GM18861 (cell line): ENCODE measurements around the gene DOCK10.

Experiments used
- ATAC-seq: cut with Tn5 transposase; IDR thresholded peaks from one replicate; pipeline ENCODE4 v1.9.1; 2021; ENCODE audit not compliant: unreplicated experiment

Gene DOCK10

DNA sequence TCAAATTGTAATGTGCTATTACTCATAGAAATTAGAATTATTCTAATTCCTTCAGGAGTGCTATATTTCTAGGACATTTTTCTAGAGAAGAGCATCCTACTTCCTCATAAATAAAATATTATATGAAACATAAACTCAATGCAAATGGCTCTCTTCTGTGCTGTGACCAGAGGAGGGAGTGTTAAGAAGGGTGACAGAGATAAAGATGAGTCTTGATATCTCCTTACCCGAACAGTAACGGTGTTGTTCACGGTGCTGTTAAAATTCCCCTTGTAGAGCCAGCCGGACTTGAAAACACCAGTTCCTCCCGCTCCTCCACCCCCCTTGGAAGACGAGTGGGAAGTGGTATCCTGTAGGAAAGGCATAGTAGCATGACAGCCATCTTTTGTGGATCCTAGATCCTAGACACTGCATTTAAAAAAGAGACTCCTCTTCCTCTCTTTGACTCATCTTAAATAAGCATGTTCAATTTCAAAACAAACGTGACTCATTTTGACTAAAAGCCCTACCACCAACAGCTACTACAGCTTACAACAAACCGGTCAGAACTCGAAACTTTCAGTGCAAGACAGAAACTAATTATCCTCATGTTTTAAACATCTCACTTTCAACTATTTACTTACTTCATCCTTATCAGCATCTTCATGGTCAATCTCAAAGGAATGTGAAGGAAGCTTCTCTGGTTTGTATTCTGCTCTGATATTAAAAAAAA, 156.3 kb downstream of the DOCK10 start:
- peak; percentile 75 for ATAC-seq

- no peak for ATAC-seq
These were observed 157.0 kb downstream of the DOCK10 start for GRCh38 chr2:224885291-224885690.

GRCh38 chr2:224884188-224884587, 158.1 kb downstream of the DOCK10 start:
- ATAC-seq = no peak

- no peak for ATAC-seq
These were observed 158.6 kb downstream of the DOCK10 start for GRCh38 chr2:224883700-224884099.

GRCh38 chr2:224883172-224883516, 159.1 kb downstream of the DOCK10 start:
- no peak for ATAC-seq

DNA sequence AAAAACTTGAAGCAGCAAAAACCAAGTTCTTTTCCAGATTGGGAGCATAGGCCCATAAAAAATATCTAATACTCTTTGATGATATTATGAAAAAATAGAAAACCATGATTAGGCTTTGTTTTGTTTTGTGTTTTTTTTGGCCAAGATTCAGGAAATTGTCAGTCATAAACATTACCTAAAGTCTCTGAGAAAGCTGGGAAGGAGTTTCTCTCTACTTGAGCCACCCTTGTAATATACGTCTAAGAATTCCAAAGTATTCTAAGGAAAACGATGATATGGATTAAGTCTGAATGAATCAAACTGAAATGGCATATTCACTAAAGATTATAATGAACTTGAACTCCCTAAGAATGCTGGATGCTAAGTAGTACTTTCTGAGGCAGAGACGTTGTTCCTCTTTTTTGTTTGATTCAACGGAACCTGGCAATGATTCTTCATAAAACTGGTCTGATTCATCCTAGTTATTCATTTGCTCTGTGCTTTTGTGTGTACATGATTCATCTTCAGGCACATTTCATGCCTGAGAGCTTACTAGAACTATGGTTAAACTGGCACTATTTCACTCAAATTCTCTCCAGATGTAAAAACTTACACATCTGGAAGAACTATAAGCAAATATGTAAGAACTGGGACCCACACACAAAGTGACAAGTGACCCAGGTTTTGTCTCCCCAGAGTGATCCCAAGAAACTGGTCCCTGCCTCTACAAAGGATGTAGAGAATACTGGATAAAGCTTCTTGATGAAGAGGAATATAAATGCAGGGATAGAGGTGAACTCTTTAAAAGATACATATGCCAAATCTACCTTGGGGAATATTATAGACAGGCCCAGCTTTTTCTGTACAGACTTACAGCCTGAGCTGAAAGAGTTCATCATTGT, 159.7 kb downstream of the DOCK10 start:
- peak; percentile 39 for ATAC-seq

- no peak for ATAC-seq
These were observed 160.4 kb downstream of the DOCK10 start for GRCh38 chr2:224881846-224882245.

DNA sequence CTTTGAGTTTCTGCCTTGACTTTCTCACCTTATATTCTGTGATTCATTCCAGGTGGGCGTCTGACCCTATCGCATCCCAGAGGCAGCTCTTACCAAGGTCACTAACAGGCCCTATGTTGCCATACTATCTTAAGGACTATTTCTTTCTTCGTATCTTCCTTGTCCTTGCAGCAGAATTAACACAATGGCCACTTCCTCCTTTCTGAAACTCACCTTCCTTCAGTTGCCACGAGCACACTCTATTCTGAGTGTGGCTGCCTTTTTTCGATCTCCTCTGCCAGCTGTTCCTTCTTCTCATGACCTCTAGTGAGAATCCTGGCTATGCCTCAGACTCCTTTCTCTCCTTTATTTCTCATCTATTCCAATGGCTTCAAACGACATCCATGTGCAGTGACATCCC, 165.7 kb downstream of the DOCK10 start:
- no peak for ATAC-seq

DNA sequence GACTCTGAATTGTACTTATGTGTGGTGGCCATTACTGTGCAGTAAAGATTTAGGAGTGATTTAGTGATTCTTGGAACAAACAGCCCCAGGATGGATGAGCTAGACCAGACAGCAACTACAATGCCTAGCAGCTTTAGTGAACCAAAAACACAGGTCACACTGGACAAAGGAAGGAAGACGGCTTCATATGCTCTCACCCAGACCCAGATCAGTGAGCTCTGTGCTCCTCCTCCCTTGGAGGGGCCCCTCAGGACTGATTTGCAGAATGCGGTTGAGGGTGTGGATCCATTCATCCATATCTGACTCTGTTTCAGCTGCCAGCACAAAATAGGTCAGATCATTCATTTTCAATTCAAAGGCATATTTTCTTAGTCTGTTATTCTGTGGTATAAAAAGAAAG, 166.4 kb downstream of the DOCK10 start:
- ATAC-seq = peak; percentile 61

DNA sequence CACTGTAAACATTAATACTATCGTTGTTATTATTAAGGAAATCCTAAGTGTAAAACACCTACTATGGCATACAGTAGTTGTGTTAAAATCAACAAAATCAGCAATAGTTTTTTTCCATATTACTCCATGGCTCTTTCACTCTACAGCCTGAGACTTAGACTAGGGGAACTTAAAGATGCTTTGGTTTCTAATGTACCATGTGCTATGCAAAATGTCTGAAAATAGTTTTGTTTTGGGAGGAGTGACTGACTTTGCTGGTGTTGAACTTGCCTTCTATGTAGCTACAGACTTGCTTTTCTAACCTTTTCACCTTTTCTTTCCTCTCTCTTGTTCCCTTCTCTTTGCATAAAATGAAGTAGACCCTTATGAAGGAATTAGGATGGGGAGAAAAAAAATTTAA, 167.1 kb downstream of the DOCK10 start:
- ATAC-seq = no peak

DNA sequence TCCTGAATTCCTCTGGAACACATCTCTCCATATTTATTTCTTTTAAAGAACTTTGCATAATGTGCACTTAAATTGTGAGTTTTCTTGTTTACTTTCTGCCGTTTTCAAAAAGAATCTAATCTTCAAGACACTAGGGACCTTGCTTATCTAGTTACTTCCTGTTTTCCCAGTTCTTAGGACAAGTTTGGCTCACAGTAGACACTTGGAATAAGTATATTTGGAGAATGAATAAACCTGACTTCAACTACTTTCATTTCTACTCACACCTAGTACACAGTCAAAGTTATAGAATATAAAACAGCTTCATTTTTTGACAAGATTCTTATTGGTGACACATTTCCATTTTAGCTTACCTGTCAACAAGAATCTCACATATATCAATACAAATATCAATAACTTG, 170.5 kb downstream of the DOCK10 start:
- no peak for ATAC-seq

- ATAC-seq = no peak
These were observed 171.9 kb downstream of the DOCK10 start for GRCh38 chr2:224870341-224870740.

GRCh38 chr2:224869601-224870233, 172.6 kb downstream of the DOCK10 start:
- no peak for ATAC-seq

DNA sequence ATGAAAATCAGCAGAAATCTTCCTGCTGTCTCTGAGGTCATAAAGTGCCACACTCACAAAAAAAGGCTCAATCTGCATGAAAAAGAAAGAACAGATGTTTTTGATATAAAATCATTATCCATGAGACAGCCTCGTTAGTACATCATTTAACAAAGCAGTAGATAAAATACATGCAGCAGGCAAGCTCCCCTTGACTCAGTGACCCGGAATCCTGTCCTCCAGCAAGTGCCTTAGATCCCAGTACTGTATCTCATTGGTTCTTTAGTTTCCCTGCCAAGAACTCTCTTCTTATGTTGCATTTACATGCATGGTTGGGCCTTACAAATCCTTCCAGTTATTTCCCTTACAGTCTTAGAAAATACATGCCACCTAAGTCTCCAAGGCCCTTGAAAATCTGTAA, 177.3 kb downstream of the DOCK10 start:
- no peak for ATAC-seq

- no peak for ATAC-seq
These were observed 181.0 kb downstream of the DOCK10 start for GRCh38 chr2:224861266-224861665.

GRCh38 chr2:224860786-224861185, 181.5 kb downstream of the DOCK10 start:
- no peak for ATAC-seq

DNA sequence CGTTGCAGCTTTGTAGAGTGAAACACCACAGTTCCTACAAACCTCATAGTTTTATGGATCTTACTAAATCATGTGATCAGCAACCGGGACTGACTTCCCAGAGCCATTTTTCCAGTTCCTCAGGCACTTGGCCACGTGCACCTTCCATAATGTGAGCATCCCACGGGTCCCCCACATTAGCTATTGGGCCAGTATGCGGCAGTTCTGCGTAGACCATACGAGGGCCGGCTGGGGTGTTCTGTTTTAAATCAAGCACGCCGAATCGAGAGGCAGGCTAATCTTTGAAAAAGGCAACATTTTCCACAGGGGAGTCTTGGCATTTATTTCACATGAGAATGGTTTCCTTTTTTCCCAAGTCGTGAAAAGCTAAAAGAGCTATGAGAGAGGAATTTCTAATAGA, 190.5 kb downstream of the DOCK10 start:
- ATAC-seq = no peak

DNA sequence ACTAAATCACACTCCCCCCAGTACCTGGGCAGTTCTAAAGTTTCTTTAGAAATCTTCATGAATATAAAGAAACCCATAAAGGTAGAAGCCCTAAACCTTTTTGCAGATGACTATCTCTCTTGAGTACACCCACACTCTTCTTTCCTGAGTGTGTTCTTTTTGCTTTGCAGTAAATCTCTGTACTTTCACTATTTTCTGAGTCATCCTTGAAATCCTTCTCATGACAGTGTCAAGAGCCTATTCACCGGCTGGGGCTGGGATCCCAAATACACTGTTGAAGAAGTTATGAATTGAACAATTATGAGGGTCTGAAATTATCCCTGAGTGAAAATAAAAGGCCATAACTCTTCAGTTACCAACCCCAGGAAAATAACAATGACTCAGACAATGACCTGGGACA, 192.2 kb downstream of the DOCK10 start:
- no peak for ATAC-seq

GRCh38 chr2:224849264-224849663, 193.0 kb downstream of the DOCK10 start:
- no peak for ATAC-seq

DNA sequence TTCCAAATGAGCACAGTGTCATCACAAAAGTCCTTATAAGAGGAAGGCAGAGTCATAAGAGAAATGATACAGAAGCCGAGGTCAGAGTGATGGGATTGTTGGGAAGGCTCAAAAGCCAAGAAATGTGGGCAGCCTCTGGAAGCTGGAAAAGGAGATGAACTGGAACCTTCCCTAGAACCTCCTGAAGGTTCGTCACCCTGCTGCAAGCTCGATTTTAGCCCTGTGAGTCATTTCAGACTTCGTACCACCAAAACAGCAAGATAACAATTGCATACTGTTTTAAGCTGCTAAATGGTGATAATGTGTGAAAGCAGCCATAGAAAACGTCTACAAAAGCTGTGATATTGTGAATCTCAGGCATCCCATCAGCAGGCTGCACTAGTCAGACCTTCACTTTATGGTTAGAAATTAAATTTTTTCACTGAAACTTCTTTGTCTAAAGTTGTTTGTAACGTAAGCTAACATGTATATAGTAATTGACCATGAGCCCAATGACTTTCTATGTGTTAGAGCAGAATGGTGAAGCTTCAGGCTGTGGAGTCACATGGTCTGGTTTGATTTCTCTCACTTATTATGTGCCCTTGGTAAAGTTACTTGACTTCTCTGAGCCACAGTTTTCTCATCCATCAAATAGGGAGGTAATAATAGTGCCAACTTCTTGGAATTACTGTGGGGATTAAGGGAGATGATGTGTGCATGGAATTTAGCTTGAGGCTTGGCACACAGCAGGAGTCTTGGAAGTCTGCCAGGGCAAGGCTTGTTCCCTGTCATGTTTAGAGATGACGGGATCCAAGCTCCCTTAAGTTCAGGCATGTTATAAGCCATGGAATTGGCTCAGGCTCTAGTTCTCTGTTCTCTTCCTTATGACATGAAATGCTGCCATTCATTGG, 194.1 kb downstream of the DOCK10 start:
- no peak for ATAC-seq

DNA sequence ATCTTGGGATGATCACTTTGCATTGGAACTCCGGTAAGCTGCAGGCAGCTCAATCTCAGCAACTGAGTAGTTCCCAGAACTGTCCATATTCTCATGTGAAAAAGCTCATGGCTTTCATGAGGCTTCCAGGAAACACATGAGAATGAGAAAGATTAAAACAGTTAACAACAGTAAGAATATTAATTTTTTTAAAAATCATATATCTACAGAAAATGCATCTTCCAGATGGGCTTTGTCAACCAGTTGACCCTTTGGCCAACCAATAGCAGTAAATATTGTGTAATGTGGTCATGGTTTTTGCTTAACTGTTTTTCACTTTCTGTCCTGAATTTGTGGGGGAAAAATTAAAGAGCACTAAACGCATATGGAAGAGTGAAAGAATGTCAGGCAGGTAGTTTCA, 194.9 kb downstream of the DOCK10 start:
- no peak for ATAC-seq
